CD14-positive monocyte (primary cell): ENCODE measurements around the gene C1S. TPM values are rescaled to one million over a fixed set of nuclear protein-coding genes. Genes with fewer than 3 reads are reported as not detected.

Source experiments
- DNase-seq, 3 donors: peaks; one replicate each; pipeline ENCODE4 v3.0.0-alpha.2; 2011 to 2022
- H2AFZ ChIP-seq: 2 replicates; pipeline ENCODE4 v1.6.0; 2012; ENCODE audit warnings: mild to moderate bottlenecking, low read depth, low read length, inconsistent platforms; ENCODE audit not compliant: insufficient read depth, poor library complexity, severe bottlenecking
- H3K27ac ChIP-seq, 2 donors: 1 replicate in 1 of 2; 2 replicates in 1 of 2; pipeline ENCODE4 v1.5.1; 2012 to 2013; ENCODE audit warnings: low read length in 2 of 2, control low read depth in 1 of 2, inconsistent platforms in 1 of 2, low read depth in 1 of 2, mild to moderate bottlenecking in 1 of 2
- H3K27me3 ChIP-seq, 2 donors: one replicate each; pipeline versions ENCODE4 v1.6.0 to v1.6.1; 2011 to 2013; ENCODE audit warnings: low read length in 2 of 2; ENCODE audit not compliant: control insufficient read depth in 2 of 2, insufficient read depth in 2 of 2
- H3K36me3 ChIP-seq, 2 donors: replicated peaks in 1 of 2; 1 replicate in 1 of 2; 2 replicates in 1 of 2; pipeline versions ENCODE4 v1.5.1 to v1.6.1; 2012 to 2013; ENCODE audit warnings: low read length in 2 of 2, control low read depth in 1 of 2, inconsistent platforms in 1 of 2, mild to moderate bottlenecking in 1 of 2; ENCODE audit not compliant: insufficient read depth in 2 of 2, control insufficient read depth in 1 of 2
- H3K4me1 ChIP-seq, 2 donors: 1 replicate in 1 of 2; 2 replicates in 1 of 2; pipeline versions ENCODE4 v1.5.1 to v1.6.1; 2012 to 2013; ENCODE audit warnings: low read length in 2 of 2, control low read depth in 1 of 2, inconsistent platforms in 1 of 2, mild to moderate bottlenecking in 1 of 2, moderate library complexity in 1 of 2; ENCODE audit not compliant: insufficient read depth in 2 of 2, control insufficient read depth in 1 of 2
- H3K4me2 ChIP-seq: replicated peaks from 2 replicates; pipeline ENCODE3; 2012; ENCODE audit warnings: low read length, moderate library complexity, mild to moderate bottlenecking; ENCODE audit not compliant: poor library complexity, severe bottlenecking; ENCODE audit errors: extremely low read depth
- H3K4me3 ChIP-seq, 3 experiments: fragments of 200-600 bp in 1 of 3; sonication (generic) in 1 of 3; replicated peaks in 1 of 3; 1 replicate in 2 of 3; 2 replicates in 1 of 3; pipeline ENCODE4 v1.5.1; 2011 to 2013; ENCODE audit warnings: low read length in 3 of 3, mild to moderate bottlenecking in 3 of 3, control low read depth in 2 of 3, low read depth in 2 of 3, inconsistent platforms in 1 of 3, moderate library complexity in 1 of 3
- H3K79me2 ChIP-seq: 2 replicates; pipeline ENCODE4 v1.6.0; 2012; ENCODE audit warnings: mild to moderate bottlenecking, control low read depth, inconsistent platforms, low read length, moderate library complexity; ENCODE audit not compliant: insufficient read depth
- H3K9ac ChIP-seq: 2 replicates; pipeline ENCODE4 v1.6.0; 2017; ENCODE audit warnings: low read length, mild to moderate bottlenecking; ENCODE audit not compliant: insufficient read depth, poor library complexity, severe bottlenecking
- H3K9me3 ChIP-seq, 2 donors: replicated peaks in 1 of 2; 1 replicate in 1 of 2; 2 replicates in 1 of 2; pipeline versions ENCODE4 v1.5.1 to v1.6.1; 2012 to 2013; ENCODE audit warnings: low read length in 2 of 2, control low read depth in 1 of 2; ENCODE audit not compliant: control insufficient read depth in 1 of 2, insufficient read depth in 1 of 2
- H4K20me1 ChIP-seq: 2 replicates; pipeline ENCODE4 v1.6.0; 2012; ENCODE audit warnings: mild to moderate bottlenecking, low read length, control low read depth, moderate library complexity; ENCODE audit not compliant: insufficient read depth
- H3K27ac Mint-ChIP-seq, 7 donors: one replicate each; pipeline ENCODE4 v1.8.0; 2020; ENCODE audit warnings: mild to moderate bottlenecking in 7 of 7, mixed read lengths in 7 of 7, moderate library complexity in 6 of 7, inconsistent platforms in 2 of 7
- H3K27me3 Mint-ChIP-seq, 3 donors: one replicate each; pipeline ENCODE4 v1.8.0; 2021 to 2022; ENCODE audit warnings: low read depth in 3 of 3, mild to moderate bottlenecking in 3 of 3, mixed read lengths in 3 of 3, moderate library complexity in 3 of 3, inconsistent platforms in 1 of 3
- H3K36me3 Mint-ChIP-seq, 2 donors: one replicate each; pipeline ENCODE4 v1.8.0; 2020; ENCODE audit warnings: mixed read lengths in 2 of 2, inconsistent platforms in 1 of 2, mild to moderate bottlenecking in 1 of 2
- H3K4me1 Mint-ChIP-seq: one replicate; pipeline ENCODE4 v1.8.0; 2020; ENCODE audit warnings: mild to moderate bottlenecking, mixed read lengths
- H3K4me3 Mint-ChIP-seq, 2 donors: one replicate each; pipeline ENCODE4 v1.8.0; 2020; ENCODE audit warnings: mild to moderate bottlenecking in 2 of 2, mixed read lengths in 2 of 2, moderate library complexity in 1 of 2
- H3K9me3 Mint-ChIP-seq, 7 donors: one replicate each; pipeline ENCODE4 v1.8.0; 2020 to 2022; ENCODE audit warnings: mixed read lengths in 7 of 7, mild to moderate bottlenecking in 6 of 7, moderate library complexity in 6 of 7, inconsistent platforms in 2 of 7
- WGBS: methylation state at CpG from one replicate; pipeline ENCODE4 v1.1.5; 2013; ENCODE audit warnings: missing lambda C conversion rate; ENCODE audit not compliant: insufficient coverage; 5-methylcytosine and 5-hydroxymethylcytosine counted together
- intact Hi-C, 2 donors: fragments of 100-400 bp; cut with micrococcal nuclease; formaldehyde crosslinking; loops; one replicate each; pipeline versions ENCODE4 v1.15.0 to v1.15.1; 2023
- polyA plus RNA-seq, 3 donors: library from polyadenylated mRNA; depleted of rRNA in 1 of 3; unstranded in 2 of 3; stranded (reverse) in 1 of 3; fragments of 300-500 nt in 2 of 3; fragments of >200 nt in 1 of 3; fragmentation: Illumina TruSeq in 2 of 3; gene quantifications; 1 replicate in 2 of 3; 2 replicates in 1 of 3; pipeline ENCODE4 v1.2.3, GENCODE V29; 2012 to 2021
- TF ChIP-seq, protein P1 (sequence below): fragments of 200-600 bp; IDR thresholded peaks from one replicate; pipeline ENCODE4 v1.8.0; 2022; ENCODE audit warnings: antibody characterized with exemption, mild to moderate bottlenecking

Gene C1S
- polyA plus RNA-seq, 3 donors = 1.00 TPM; not detected in 2

DNA sequence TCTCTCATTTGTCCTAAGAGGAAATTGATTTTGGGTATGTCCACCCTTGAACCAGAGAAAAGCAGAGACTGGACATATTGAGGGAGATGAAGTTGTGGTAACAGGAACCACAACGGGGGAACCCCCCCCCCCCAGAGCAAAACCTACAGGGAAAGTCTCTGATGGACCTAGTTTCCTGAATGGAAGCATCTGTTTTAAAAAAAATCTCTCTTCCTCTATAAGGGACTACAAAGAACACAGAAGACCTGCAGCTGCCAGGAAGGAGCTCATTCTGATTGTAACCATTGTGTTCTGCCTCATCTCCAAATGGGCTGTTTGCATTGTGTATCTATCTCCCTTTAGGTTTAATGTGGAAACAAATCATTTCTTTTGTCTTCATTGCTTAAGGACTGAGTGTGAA, 13.4 kb downstream of the C1S start:
- Histone ChIP-seq H4K20me1 (no peaks in the 10 kb centered on the region), H3K9ac (no peak overlapping the region), H3K27me3 (no peaks in the 10 kb centered on the region), H3K27ac (no peak overlapping the region), H3K4me2 (no peak overlapping the region), H3K36me3 (no peaks in the 10 kb centered on the region), H3K9me3 (no peaks in the 10 kb centered on the region), H2AFZ (no peak overlapping the region), H3K4me3 (no peak overlapping the region), H3K4me1 (no peaks in the 10 kb centered on the region), H3K79me2 (no peaks in the 10 kb centered on the region)
- TF ChIP-seq, protein P1, sequence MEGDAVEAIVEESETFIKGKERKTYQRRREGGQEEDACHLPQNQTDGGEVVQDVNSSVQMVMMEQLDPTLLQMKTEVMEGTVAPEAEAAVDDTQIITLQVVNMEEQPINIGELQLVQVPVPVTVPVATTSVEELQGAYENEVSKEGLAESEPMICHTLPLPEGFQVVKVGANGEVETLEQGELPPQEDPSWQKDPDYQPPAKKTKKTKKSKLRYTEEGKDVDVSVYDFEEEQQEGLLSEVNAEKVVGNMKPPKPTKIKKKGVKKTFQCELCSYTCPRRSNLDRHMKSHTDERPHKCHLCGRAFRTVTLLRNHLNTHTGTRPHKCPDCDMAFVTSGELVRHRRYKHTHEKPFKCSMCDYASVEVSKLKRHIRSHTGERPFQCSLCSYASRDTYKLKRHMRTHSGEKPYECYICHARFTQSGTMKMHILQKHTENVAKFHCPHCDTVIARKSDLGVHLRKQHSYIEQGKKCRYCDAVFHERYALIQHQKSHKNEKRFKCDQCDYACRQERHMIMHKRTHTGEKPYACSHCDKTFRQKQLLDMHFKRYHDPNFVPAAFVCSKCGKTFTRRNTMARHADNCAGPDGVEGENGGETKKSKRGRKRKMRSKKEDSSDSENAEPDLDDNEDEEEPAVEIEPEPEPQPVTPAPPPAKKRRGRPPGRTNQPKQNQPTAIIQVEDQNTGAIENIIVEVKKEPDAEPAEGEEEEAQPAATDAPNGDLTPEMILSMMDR = no peak
- Mint-ChIP-seq H3K27ac (no peak overlapping the region), H3K27me3 (peaks cover 3 to 8% (median 5%) of the 10 kb centered on the region in 3 donors), H3K4me3 (no peak overlapping the region), H3K9me3 (no peaks in the 10 kb centered on the region), H3K4me1 (no peaks in the 10 kb centered on the region), H3K36me3 (no peaks in the 10 kb centered on the region)
- WGBS = no CpG with 5 or more reads among the region's 1 CpG
- no peak for DNase-seq
- intact Hi-C loops = no loop called here

DNA sequence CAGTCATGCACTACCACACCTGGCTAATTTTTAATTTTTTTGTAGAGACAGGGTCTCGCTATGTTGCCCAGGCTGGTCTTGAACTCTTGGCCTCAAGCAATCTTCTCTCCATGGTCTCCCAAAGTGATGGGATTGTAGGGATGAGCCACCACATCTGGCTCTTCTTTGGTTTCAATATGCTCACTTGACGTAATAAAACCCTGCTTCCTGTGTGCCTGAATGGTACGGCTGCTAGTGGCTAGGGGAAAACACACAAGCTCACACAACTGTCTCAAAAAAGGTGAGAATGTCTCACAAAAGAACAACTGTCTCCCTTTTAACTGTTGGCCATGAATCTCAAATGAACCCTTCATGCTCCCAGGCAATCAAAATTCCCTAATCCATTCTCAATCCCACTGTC, 15.0 kb downstream of the C1S start:
- TF ChIP-seq, protein P1 = no peak
- Histone ChIP-seq H3K4me3 (no peak overlapping the region), H4K20me1 (no peaks in the 10 kb centered on the region), H3K9ac (no peak overlapping the region), H3K36me3 (no peaks in the 10 kb centered on the region), H3K27ac (no peak overlapping the region), H3K27me3 (no peaks in the 10 kb centered on the region), H3K79me2 (no peaks in the 10 kb centered on the region), H3K9me3 (no peaks in the 10 kb centered on the region), H2AFZ (no peak overlapping the region), H3K4me1 (no peaks in the 10 kb centered on the region), H3K4me2 (no peak overlapping the region)
- 51% methylated on average over 2 of the region's 3 CpGs for WGBS
- Mint-ChIP-seq H3K36me3 (no peaks in the 10 kb centered on the region), H3K9me3 (no peaks in the 10 kb centered on the region), H3K27ac (no peak overlapping the region), H3K4me3 (no peak overlapping the region), H3K27me3 (peaks cover 0 to 8% (median 3%) of the 10 kb centered on the region in 3 donors), H3K4me1 (no peaks in the 10 kb centered on the region)
- no peak for DNase-seq
- intact Hi-C loops = no loop called here
